Right lobe of liver (tissue), 4 donors: Measurements from ENCODE around the gene DIPK1A.

Experiments
- CTCF ChIP-seq, 4 donors: fragments of 200-600 bp in 3 of 4; fragments of 450-650 bp in 1 of 4; IDR thresholded peaks; one replicate each; pipeline versions ENCODE4 v1.5.1 to v1.8.0; 2016 to 2022; ENCODE audit warnings: antibody characterized with exemption in 4 of 4, mild to moderate bottlenecking in 2 of 4
- POLR2A ChIP-seq: fragments of 450-650 bp; IDR thresholded peaks from one replicate; pipeline ENCODE4 v1.6.1; 2017; ENCODE audit warnings: antibody characterized with exemption, mild to moderate bottlenecking
- donor health status: DM: no; HTN: no; CAD: no.
- donor health status: DM: no; HTN: no; CAD: no.
- donor health status: DM: no; HTN: yes; CAD: no.

- TF ChIP-seq CTCF (IDR thresholded peaks at IDR 0.05) (no peak), POLR2A (no peak)
These were observed 33.4 kb downstream of the DIPK1A start for GRCh38 chr1:92927870-92928269.
